Activated CD4-positive, CD25-positive, alpha-beta regulatory T cell (primary cell): ENCODE data around the gene ABCB8.

Experiments used
- DNase-seq, 4 experiments: peaks; one replicate each; lab custom pipeline; 2025; lab: John Stamatoyannopoulos, UW

Gene ABCB8

DNA sequence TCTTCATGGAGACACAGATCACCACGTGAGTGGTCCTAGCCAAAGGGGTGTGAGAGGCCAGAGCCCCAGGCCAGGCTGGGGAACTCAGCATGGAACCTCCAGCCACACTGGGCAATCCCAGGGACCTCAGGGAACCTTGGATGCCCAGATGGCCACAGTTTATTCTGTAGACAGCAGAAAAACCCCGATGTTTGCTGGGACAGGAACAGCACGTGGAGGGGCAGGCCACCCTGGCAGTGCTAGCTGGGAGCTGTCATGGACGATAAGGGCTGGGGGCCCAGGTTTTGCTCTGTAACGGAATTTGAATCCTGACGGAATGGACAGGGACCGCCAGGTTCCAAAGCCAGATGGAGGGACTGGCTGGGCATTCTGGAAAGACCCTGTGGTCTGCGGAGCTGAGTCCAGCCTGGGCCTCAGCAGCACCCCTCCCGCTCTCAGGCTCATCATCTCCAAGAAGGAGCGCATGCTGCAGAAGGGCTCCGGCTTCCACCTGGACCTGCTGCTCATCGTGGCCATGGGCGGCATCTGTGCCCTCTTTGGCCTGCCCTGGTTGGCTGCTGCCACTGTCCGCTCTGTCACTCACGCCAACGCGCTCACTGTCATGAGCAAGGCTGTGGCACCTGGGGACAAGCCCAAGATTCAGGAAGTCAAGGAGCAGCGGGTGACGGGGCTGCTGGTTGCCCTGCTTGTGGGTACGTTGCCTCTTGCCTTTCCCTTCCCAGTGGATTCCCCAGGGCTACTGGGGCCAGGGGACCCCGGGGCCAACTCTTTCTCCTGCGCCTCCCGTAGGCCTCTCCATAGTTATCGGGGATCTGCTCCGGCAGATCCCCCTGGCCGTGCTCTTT lies 46.8 kb downstream of the ABCB8 start:
- DNase-seq: no peak

DNA sequence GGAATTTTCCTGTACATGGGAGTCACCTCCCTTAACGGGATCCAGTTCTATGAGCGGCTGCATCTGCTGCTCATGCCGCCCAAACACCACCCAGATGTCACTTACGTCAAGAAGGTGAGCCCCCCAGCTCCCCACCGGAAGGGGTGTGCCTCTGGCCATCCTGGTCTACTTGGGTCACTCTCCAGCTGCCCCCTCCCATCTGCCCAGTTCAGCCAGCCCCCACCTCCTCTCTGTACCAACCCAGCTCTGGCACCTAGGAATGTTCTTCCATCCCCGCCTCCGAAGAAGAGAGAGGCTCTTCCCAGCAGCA lies 47.4 kb downstream of the ABCB8 start:
- DNase-seq: no peak

- DNase-seq: no peak
These were observed 47.8 kb downstream of the ABCB8 start for GRCh38 chr7:151075978-151076426.

GRCh38 chr7:151076863-151077704 lies 48.8 kb downstream of the ABCB8 start:
- no peak for DNase-seq

DNA sequence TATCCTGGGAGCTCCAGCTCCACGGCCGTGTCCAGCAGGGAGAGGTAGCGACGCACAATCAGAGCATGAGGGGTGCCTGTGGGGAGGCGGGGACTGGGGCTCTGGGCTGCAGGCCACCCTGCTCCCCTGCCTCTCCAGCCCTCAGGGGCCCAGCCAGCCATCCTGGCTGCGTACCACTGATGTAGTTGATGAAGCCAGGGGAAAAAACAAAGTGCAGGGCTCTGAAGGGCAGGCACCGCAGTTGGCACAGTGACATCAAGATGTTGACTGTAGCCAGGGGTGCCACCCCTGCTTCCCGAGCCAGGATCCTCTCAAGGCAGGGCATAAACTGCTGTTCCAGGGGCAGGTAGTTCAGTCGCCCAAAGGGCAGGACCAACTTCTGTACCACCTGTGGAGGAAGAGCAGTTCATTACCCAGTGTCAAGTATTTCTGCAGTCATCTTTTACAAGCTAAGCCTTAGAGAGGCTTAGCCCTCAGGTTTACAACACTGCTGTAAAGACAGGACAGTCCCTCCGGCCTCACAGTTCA lies 49.5 kb downstream of the ABCB8 start:
- DNase-seq: no peak

DNA sequence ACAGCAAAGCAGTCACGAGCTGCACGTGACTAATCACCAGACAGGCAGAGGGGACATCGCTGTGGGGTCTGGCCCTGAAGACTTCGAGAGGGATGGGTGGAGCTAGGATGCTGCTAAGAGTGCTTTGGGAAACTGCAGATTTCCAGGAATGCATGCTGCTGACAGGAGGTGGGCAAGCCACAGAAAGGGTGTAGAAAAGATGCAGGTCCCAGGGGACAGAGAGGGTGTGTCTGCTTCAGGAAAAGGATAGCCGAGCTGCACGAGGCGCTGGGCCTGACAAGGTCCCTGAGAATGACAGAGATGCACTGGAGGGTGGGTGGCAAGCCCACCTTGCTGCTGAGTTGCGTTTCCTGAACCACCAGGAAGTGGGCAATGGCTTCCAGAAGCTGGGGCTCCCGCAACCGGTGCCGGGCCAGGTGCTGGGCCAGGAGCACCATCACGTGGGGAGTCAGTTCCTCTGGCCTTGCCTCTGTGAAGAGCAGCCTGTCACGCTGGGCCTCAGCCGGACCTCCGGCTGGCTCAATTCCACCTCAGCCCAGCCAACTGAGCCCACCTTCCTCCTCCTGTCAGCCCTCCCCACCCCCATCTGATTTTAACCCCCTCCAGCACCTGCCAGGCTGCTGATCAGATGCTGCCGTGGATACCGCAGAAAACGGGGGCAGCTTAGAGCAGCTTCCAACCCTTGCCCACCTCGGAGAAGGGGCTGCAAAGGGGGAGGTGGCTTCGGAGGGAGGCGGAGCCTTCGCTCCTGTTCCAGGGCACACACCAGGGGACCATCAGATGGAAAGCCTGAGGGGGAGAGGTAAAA lies 50.2 kb downstream of the ABCB8 start:
- DNase-seq: no peak

DNA sequence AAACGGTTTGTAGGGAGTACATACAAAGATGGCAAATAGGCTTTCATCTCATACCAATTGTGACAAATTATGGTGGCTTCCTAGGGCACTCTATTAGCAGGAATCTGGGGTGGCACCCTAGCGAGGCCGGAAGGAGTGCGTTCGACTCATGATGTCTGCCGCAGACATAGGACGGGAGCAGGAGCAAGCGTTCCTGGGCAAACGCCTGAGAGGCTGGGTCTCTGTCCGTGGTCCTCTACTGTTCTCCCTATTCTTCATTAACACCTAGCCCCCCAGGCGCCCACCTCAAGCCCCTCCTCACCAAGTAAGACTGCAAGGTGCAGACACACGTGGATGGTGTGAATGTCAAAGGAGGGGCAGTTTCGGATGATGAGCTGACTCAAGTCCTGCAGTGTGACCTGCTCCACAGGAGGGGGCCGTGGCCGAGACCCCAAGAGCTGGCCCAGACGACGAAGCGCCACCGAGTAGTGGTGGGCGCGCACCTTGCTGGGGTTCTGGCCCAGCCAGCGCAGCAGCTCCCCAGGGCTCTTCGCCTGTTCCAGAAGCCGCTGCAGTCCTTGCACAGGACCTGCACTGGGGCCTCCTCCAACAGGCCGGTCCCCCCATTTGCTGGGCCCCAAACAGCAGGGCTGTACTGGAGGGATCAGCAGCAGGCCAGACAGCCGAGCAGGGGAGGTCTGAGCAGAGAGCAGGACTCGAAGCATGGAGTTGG lies 51.1 kb downstream of the ABCB8 start:
- DNase-seq: no peak

DNA sequence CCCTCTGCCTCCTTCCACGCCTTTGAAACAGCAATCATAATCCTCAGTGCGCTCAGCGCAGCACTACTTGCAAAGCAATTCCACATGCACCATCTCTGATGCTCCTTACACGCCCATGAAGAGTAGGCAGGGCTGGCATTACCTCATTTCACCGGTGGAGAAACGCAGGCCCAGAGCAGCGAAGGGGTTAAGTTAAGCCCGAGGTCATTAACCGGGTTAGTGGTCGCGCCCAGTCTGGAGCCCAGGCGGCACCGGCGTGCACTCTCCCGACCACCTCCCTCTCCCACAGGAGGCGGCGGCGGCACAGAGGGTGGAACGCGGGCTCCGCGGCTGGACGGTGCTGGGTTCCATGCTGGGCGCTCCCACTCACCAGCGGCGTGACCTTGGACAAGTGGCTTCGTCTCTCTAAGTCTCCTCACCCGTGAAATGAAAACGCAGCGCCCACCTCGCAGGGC lies 51.8 kb downstream of the ABCB8 start:
- no peak for DNase-seq

- DNase-seq: peak; percentile 62 to 82 (median 74)
These were observed 52.4 kb downstream of the ABCB8 start, which contains the start of gene FASTK for GRCh38 chr7:151080522-151081169. Gene FASTK, minus strand, starts transcription at chr7:151080809. Its CDS starts 43 bp downstream, at chr7:151080766.

DNA sequence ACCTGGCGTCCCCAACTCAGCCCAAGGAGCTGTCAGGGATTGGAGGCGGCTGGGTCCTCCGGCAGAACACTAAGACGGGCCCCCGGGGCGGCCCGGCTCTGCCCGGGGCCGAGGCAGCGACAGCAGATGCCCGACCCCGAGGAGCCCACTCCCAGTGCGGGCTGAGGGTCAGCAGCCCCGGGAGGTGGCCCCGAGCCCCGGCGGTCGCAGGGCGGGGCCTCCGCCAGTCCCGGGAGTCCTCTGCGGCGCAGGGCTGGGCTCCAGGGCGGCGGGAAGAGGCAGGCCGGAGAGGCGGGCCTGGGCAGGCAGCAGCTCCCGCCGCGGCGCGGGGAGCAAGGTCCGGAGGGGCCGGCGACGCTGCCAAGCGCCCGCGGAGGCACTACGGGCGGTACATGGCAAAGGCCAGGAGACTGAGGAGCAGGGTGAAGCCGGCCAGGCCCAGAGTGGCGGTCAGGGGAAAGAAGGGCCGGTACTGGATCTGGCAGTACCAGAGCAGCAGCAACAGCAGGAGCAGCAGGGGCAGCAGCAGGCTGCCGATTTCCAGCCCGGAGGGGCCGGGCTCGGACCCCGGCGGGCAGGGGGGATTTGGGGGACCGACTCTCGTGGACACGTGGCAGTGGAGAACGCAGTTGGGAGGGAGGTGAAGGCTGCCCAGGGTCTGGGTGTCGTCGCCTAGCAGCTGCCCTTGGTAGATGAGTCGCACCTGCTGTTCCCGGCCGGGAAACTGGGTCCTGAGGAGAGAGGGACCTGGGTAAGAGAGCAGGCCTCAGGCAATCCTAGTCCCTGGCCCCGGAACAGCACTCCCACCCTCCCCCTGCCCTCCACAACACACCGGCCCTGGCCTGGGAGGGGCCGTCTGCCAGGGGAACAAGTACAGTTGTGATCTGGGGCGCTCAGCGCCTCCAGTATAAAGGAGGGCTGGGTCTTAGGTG lies 53.2 kb downstream of the ABCB8 start:
- DNase-seq: no peak

GRCh38 chr7:151082141-151083070 lies 54.2 kb downstream of the ABCB8 start:
- DNase-seq: no peak

DNA sequence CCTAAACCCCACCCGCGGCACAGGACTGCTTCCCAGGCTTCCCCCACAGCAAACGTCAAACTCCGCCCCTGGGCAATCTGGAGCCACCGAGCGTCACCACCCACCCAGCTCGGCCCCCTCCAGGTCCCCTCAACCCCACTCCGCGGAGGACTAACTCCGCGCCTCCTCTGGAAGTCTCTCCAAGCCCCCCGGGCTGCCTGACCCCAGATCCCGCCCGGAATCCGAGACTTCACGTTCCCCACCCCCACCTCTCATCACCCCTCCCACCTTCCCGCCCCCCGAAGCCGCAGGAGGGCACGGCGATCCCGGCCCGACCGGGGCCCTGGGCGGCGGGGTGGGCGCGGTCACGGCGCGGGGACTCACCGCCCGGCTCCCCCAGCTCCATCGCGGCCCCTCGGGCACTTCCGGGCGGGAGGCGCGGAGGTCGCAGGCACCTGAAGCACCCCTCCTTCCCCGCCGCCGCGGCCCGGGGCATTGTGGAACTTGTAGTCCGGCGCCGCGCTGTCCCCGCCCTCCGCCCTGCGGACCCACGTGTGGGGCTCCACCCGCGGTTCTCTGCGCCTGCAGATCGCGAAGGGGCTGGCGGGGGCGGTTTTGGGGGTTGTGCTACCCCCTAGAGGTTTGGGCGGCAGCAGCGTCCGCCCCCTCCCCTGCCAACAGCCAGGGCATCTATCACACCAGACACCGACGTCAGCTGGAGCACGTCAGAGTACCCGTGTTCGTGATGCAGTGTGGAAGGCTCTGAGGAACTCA lies 55.0 kb downstream of the ABCB8 start, which contains the start of gene TMUB1:
Gene TMUB1 (minus strand): TSS at position 423 of the 753 bp plus-strand sequence. CDS start 930 bp downstream, outside the sequence.
- peak; percentile 42 to 73 (median 70) for DNase-seq

DNA sequence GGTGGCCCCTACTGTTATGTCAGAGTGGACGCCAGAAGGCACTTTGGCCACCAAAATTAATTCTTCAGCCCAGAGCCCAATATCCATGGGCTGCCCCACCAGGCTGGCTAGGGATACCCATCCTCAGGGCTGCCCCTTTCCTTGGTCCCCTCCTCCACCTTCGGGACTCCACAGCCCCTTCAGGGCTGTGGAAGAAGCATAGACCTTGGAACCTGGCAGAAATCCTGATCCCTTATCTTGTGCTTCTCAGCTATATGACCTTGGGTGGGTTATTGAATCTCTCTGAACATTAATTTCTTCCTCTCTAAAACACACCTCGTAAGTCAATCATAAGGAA lies 55.5 kb downstream of the ABCB8 start:
- no peak for DNase-seq

DNA sequence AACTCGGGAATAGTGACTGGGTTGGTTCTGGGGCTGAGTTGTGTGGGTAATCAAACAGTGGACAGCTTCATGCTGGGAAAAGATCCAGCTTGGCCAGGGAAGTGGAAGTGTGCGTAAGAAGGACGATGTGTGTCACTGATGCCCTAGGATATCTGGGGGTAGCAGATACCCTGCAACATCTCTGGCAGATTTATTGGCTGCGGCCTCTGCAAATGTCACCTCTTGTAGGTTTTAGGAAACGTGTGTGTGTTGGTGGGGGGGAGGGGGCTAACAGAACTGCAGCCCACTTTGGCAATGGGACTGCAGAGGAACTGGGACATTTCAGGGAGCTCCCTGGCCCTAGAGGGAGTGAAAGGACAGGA lies 57.1 kb downstream of the ABCB8 start:
- DNase-seq: no peak

- peak in 1 of 4 experiments; percentile 30 for DNase-seq
These were observed 57.7 kb downstream of the ABCB8 start, which contains the start of gene AGAP3 for GRCh38 chr7:151085691-151086620. Gene AGAP3, plus strand, starts transcription at chr7:151086475. Its CDS starts 267 bp downstream, at chr7:151086742.

DNA sequence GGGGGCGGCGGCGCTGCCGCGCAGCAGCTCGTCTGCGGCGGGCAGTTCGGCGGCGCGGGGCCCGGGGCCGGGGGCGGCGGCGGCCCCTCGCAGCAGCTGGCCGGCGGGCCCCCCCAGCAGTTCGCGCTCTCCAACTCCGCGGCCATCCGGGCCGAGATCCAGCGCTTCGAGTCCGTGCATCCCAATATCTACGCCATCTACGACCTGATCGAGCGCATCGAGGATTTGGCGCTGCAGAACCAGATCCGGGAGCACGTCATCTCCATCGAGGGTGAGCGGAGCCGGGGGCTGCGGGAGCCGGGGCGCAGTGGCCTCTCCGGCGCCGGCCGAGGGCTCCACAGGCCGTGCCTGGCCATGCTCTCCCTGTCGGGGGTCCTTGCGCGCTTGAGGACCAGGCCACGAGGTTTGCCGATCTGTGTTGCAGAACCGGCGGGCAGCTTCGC lies 58.6 kb downstream of the ABCB8 start:
- DNase-seq: no peak
